GM18499 (cell line): ENCODE data around the gene LIMS2.

Experiments used
- ATAC-seq: cut with Tn5 transposase; IDR thresholded peaks from one replicate; pipeline ENCODE4 v1.9.1; 2021; ENCODE audit warnings: moderate number of reproducible peaks; ENCODE audit not compliant: insufficient read depth, unreplicated experiment

Gene LIMS2

DNA sequence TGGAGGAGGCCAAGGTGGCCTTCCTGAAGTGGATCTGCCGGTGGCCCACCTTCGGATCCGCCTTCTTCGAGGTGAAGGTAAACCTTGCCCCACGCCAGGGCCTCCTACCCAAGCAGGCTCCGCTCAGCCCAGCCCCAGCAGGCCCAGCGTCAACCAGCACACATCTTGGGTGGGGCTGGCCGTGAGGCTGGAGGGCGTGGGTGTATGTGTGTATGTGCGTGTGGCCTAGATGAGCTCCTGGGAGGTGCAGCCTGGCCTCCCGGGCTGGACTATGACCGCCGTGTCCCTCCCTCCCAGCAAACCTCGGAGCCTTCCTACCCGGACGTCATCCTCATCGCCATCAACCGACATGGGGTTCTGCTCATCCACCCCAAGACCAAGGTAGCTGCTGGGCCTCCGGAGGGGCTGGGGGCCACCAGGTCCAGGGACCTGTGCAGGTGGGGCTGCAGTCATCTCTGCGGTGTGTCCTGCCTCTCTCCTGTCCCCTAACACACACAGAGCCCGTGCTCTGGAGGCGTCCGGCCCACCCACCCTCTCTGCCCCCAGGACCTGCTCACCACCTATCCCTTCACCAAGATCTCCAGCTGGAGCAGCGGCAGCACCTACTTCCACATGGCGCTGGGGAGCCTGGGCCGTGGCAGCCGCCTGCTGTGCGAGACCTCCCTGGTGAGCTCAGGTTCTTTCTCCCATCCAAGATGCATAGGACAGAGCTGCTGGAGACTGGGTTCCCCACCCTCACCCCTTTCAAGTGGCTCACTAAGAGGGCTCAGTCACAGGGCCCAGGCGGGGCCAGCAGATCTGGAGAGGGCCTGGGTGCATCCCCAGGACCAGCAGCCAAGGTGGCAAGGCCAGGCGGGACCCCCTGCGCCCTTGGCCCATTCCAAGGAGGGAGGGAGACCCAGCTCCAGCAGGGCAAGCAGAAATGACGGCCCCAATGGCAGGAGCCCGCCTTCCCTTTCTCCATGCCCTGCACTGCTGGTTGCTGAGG is 38.8 kb downstream of the LIMS2 start:
- no peak for ATAC-seq

DNA sequence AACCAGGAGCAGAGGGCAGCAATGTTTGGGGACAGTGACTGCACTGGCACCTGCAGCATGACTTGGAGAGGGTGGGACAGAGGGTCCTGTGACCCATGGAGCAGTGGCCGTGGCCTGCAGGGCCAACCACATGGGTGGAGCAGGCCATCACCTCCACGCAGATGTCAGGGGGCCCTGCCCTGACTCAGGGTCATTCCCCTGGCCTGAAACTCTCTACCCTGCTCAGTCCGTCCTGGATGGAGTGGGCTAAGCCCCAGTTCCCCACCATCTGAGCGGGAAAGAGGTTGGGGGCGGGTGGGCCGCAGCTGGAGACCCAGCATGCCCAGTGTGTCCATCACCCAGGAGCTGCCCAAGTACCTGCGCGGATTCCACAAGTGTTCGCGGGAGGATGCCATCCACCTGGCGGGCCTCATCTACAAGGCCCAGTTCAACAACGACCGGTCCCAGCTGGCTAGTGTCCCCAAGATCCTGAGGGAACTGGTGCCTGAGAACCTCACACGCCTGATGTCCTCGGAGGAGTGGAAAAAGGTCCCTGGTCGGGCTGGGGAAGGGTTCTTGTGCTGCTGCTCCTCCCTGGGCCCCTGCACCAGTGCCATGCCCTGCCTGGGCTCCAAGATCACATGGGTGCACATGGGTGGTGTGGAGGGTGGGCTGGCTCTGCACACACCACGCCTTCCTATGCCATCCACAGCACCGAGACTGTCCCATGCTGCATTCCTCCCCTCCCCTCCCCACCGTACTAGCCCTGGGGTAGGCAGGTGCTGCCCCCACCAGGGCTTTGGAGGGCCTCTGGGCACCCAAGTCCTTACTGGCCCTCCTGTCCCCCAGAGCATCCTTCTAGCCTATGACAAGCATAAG is 39.7 kb downstream of the LIMS2 start:
- ATAC-seq = no peak

DNA sequence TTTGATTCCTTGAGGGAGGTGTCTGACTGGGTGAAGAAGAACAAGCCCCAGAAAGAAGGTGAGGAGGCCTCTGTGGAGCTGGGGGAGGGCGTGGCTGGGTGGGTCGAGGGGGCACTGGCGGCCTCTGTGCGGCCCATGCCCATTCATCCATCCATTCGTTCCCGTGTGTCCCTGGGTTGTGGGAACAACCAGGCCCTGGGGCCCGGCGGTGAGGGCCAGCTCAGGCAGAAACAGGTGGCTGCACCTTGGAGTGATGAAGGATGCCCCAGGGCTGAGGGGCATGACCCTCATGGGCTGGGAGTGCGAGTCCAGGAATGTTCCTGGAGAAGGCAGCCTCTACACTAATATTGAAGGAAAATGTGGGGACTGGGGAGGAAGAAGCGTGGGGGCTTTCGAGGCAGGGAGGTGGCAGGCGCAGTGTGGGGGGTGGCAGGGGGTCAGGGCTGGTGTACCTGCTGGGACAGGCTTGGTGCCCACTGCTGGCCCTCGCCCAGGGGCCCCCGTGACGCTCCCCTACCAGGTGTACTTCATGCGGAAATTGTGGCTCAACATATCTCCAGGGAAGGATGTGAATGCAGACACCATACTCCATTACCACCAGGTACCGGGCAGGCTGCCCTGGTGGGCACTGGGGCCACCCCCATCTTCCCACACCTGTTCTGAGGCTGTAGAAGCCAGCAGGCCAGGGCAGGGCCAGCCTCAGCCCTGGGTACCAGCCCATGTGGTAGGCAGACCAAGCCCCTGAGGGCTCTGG is 40.5 kb downstream of the LIMS2 start:
- ATAC-seq = no peak

DNA sequence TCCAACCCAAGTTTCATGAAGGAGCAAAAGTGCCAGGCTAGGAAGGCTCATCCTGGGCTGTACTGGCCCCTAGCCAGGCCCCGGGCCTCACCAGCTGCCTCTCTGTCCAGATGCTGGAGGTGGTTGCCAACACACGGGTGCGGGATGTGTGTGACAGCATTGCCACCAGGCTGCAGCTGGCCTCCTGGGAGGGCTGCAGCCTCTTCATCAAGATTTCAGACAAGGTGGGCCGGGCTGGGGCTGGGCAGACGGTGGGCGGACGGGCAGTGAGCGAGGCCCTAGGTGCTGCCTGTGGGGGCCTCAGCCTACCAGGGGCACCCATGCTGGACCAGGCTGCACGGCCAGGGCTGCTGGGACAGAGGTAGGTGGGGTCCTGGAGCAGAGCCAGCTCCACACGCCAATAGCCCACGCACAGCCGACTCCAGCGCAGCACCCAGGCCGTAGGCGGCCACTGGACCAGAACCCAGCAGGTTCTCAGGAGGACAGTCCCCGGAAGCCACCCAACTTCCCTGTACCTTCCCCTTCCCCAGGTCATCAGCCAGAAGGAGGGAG is 41.2 kb downstream of the LIMS2 start:
- no peak for ATAC-seq

DNA sequence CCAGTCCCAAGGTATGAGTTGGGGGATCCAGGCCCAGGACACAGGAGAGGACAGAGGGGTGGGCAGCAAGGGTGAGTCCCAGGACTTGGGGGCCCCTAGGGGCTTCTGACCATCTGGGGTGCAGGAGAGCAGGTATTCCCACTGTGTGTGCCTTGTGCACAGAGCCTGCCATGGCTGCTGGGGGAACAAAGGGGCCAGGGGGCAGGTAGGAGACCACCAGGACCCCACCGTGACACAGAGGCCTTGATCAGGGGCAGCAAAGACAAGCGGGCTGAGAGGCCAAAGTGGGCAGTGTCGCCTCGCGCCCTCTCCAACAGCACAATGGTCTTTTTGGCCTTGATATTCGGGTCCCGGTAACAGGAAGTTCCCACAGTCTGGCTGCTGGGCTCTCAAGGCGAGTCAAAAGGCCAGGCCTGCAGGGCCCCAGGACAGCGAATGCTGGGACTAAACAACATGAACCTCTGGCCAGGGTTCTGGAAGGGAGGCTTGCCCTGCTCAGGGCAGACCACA is 41.7 kb downstream of the LIMS2 start:
- ATAC-seq = no peak

DNA sequence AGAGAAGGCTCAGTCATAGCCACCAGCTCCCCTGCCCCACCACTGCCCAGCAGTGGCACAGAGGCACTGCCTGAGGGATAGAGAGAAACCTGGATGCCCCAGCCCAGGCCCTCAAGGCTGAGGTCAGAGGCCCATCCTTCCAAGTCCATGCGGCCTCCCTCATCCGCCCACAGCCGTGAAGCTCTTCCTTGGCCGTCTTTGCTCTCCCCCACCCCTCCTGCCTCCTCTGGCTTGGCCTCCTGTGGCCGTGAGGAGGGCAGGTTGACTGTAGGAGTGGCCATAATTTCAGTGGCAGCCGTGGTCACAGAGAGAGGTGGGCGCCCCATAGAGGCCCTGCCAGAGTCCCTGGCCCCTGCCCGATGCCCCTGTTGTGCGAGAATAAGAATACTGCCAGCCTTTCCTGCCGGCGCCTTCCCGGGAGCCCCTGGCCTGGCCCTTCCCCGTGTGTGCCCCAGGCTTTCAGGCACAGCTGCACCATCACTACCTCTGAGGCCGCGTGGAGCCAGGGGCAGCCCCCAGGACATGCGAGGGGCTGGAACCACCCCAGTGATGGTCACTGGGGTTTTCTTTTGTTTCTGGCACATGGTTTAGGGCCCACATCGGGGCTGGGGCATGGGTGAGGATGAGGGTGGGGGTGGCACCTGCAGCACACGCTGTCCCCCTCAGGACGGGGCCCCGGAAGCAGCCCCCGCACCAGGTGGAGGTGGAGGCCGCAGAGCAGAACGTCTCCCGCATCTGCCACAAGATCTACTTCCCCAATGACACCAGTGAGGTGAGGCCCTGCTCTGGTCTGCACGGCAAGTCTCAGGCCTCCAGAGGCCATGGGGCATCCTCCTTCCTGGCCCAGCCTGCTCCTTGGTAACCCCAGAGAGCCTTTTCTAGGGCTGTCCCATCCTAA is 42.5 kb downstream of the LIMS2 start:
- no peak for ATAC-seq

DNA sequence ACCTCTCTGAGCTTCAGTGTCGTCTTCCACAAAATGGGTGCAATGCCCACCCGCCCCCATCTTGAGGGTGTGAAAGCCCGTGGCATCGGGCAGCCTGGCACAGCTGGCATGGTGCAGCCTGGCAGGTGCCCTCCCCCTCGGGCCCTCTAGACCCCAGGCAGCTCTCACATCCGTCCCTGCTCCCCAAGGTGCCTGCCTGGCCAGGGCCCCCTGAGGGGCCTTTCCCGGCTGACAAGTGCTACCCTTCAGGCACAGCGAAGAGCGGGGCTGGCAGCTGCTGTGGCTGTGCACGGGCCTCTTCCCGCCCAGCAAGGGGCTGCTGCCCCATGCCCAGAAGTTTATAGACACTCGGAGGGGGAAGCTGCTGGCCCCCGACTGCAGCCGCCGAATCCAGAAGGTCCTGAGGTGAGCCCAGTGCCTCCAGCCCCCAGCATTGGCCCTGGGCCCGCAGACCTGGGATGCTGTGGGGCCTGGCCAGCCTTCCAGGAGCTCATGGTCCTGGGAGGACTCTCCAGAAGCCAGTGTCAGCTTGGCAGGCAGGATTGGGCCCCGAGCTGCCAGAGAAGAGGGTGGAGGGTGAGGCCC is 43.2 kb downstream of the LIMS2 start:
- no peak for ATAC-seq

DNA sequence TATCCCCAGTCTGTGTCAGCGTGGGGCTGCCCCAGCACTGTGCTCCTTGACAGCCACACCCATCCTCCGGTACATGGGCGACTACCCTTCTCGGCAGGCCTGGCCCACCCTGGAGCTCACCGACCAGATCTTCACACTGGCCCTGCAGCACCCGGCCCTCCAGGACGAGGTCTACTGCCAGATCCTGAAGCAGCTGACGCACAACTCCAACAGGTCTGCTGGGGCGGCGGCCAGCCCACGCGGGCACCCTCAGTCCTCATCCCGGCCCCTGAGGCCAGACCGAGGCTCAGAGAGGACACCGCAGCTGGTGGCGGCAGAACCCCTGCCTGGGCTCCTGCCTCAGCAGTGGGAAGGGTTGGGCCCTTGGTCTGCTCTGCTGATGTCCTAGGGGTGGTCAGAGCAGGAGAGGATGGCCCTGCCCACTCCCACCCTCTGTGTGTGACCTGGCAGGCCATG is 43.8 kb downstream of the LIMS2 start:
- ATAC-seq = no peak

DNA sequence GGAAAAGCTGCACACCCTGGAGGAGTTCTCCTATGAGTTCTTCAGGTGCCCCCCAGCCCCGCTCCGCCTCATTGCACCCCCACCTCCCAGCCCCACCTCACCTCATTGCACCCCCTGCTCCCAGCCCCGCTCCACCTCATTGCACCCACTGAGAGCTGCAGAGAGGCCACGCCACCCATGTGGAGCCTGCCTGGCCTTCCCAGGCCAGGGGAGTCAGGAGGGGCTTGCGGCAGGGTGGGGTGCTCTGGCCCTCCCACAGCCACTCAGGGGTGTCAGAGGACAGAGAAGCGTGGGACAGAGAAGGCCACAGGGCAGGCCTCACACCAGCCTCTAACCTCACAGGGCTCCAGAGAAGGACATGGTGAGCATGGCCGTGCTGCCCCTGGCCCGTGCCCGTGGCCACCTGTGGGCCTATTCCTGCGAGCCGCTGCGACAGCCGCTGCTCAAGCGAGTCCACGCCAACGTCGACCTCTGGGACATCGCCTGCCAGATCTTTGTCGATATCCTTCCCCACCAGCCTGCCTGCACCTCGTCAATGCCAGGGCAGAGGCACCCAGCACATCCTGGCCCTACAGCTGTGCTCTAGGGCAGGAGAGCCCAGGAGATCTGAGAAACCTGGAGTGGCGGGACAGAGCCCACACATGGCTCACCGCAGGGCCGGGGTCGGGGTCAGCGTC is 44.3 kb downstream of the LIMS2 start:
- ATAC-seq = no peak

DNA sequence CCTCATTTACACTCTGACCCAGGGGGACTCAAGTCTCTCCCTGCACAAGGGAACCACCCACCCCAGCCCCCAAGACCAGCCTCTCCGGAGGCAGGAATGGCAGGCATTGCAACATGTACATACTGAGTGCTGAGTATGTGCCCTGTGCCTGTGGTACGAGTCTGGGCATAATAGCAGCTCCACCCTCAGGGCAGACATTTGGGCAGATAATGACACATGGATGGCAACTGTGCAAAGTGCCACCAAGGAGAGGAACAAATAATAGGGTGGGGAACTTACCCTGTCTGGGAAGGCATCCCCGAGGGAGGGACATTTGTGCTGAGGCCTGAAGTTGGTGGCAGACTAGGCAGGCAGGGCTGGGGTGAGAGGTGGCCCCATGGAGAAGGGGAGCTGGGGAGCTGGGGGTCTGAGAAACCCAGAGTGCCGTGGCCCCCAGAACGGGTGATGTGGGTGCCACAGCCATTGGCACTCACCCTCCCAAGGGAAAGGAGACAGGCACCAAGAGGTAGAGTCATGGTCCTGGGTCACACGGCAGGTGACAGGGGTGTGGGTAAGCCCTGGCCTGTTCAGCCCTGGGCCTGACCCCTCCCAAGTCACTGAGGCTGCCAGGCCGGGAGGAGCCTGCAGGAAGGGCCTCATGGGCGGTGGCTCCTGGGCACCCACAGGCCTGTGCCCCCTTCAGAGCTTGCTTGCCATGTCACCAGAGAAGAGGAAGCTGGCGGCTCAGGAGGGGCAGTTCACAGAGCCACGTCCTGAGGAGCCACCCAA is 45.0 kb downstream of the LIMS2 start:
- ATAC-seq = no peak

DNA sequence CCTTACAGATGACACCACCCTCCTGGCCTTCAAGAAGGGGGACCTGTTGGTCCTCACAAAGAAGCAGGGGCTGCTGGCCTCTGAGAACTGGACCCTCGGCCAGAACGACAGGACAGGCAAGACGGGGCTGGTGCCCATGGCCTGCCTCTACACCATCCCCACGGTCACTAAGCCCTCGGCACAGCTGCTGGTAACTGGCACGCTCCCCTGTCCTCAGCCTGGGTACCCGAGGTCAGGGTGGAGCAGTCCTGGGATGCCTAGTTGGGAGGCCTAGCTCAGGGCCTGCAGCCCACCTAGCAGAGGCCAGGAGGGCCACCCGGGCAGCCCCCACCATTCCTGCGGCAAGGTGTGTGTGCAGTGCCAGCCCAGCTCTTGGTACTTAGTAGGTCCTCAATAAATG is 45.7 kb downstream of the LIMS2 start:
- ATAC-seq = no peak

DNA sequence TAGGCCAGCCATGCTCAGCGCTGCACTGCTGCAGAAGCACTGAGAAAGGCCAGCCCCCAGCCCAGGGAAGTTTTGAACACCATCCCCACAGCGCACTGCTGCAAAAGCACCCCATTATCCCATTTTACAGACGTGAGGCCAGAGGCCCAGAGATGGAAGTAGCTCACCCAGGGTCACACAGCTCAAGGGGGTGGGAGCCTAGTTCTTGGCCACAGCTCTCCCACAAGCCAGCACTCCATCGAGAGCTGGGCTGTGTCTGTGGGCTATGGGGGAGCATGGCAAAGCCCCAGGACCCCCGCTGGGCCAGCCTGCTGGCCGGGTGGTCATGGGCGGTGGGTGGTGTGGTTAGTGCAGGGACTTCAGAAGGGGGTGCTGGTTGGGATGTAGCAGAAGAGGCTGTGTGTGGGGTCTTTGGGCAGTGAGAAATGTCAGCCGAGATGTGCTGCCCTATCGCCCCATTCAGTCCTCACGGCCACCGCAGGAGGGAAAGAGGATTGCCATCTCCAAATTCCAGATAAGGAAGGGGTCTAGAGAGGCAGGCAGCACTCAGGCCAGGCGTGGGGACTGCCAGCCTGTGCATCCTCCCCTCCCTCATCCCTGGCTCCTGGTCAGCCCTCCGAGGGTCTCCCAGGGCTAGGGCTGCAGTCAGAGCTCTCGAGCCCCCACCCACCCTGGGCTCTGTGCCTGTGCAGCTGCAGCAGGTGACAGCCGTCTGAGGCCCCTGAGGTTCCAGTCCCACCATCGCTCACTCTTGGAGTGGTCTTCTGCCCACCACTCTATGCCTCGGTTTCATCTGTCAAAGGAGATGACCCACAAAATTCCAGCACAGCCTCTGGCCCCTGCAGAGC is 46.3 kb downstream of the LIMS2 start:
- ATAC-seq = no peak

DNA sequence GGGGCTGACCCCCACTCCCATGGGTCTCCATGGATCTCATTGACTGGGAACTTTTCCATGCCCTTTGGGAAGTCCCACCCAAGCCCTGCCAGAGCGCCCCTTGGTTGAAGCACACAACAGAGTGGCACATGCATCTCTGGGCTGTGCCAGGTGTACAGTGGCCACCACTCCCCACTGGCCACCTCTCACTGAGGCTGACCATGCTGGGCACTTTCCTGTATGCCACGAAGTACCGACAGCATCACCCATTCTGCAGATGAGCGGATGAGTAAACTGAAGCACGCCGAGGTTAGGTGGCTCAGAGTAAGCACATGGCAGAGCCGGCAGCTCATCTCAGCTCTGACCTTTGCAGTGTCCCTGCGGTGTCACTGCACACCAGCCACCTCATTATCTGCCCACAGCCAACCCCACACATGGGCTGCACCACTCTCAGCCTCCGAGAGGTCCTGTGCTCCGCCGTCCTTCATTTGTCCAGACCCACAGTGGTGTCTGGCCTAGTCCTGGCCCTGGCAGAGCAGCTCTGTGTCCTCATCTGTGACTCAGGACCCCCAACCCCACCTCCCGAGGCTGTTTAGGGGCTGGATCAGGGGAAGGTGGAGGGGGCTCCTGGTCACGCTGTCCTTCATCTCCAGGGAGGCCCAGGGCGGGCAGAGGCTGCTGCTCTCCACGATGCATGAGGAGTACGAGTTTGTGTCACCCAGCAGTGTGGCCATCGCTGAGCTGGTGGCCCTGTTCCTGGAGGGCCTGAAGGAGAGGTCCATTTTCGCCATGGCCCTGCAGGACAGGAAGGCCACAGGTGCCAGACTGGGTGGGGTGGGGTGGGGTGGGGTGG is 47.4 kb downstream of the LIMS2 start:
- ATAC-seq = no peak

DNA sequence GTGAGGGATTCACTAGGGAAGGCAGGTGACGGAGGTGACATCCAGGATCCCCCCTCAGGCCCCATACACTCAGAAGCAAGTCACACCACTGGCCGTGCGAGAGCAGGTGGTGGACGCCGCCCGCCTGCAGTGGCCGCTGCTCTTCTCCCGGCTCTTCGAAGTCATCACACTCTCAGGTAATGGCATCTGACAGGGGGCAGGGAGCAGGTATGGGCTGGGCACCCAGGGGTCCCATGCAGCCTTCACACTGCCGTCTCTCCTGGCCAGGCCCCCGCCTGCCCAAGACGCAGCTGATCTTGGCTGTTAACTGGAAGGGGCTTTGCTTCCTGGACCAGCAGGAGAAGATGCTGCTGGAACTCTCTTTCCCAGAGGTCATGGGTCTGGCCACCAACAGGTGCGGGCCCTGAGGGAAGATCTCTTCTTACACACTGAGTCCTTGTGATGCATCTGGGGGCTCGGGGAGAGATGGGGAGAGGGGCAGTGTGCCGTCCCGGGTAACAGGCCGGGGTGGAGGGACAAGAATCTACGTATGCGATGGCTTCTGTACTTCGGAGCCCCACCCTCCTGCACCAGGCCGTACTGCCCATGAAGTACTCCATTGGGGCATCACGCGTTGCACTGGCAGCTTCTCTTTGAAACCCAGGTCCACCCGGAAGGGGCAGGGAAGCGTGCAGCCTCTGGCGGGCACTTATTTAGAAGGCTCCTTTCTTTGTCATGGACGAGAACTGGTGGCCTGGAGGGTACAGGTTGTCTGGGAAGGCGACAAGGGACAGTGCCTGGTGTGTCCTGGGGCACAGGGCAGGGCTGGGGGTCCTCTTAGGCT is 48.2 kb downstream of the LIMS2 start:
- no peak for ATAC-seq

DNA sequence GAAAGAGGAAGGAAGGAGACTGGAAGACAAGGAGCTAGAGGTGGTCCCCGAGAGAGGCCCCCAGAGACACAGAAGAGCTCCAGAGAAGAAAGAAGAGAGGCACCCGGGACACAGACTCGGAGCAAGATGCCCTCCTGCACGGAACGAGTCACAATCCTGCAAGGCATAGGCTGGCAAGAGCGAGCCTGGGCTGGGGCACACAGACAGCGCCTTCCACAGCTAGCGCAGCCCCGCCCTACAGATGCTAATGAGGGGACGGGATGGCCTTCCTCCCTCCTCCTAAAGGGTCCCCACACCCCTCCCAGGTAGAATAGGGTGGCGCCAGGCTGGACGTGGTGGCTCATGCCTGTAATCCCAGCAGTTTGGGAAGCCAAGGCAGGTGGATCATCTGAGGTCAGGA is 49.2 kb downstream of the LIMS2 start:
- ATAC-seq = no peak
